H1 (cell line): ENCODE measurements around the gene PLXNB3. TPM values are rescaled to one million over a fixed set of nuclear protein-coding genes. Genes with fewer than 3 reads are reported as not detected.

Experiments
- E2F6 ChIP-seq: IDR thresholded peaks from 2 replicates; pipeline ENCODE4 v1.6.1; 2012; ENCODE audit warnings: inconsistent platforms
- EP300 ChIP-seq, 2 experiments: IDR thresholded peaks; 1 replicate in 1 of 2; 2 replicates in 1 of 2; pipeline ENCODE4 v1.6.1; 2011 to 2012; ENCODE audit warnings: low read depth in 2 of 2, low read length in 2 of 2, mild to moderate bottlenecking in 2 of 2, borderline replicate concordance in 1 of 2, inconsistent platforms in 1 of 2, moderate library complexity in 1 of 2
- PHF8 ChIP-seq: fragments of 200-600 bp; sonication (generic); conservative IDR thresholded peaks from 2 replicates; pipeline ENCODE4 v1.7.1; 2012; ENCODE audit warnings: low read depth, mild to moderate bottlenecking, inconsistent platforms, low read length, moderate library complexity
- SIN3A ChIP-seq, 2 experiments: IDR thresholded peaks in 1 of 2; conservative IDR thresholded peaks in 1 of 2; 2 replicates each; pipeline ENCODE4 v1.6.1; 2011 to 2012; ENCODE audit warnings: low read length in 2 of 2, improper control_type of control experiment in 1 of 2, low read depth in 1 of 2, mild to moderate bottlenecking in 1 of 2
- SRF ChIP-seq: IDR thresholded peaks from 2 replicates; pipeline ENCODE4 v1.6.1; 2011; ENCODE audit warnings: mild to moderate bottlenecking, low read depth, low read length, moderate library complexity
- TAF7 ChIP-seq: optimal IDR thresholded peaks from 2 replicates; pipeline ENCODE3; 2011; ENCODE audit warnings: low read depth, mild to moderate bottlenecking, inconsistent platforms, low read length, moderate library complexity, borderline replicate concordance
- ZNF274 ChIP-seq: IDR thresholded peaks from 2 replicates; pipeline ENCODE4 v1.7.0; 2012; ENCODE audit warnings: low read length, borderline replicate concordance; ENCODE audit errors: extremely low read depth
- polyA plus RNA-seq, 7 experiments: library from polyadenylated mRNA; depleted of rRNA in 3 of 7; stranded (reverse) in 5 of 7; unstranded in 2 of 7; fragments of >200 nt in 5 of 7; fragments of 200-250 nt in 2 of 7; gene quantifications; 1 replicate in 5 of 7; 2 replicates in 1 of 7; 4 replicates in 1 of 7; pipeline versions ENCODE4 v1.2.1 to v1.2.3, GENCODE V29; 2011 to 2013; ENCODE audit warnings: missing spikeins in 2 of 7, mixed read lengths in 2 of 7
- total RNA-seq: library from RNA; stranded (reverse); fragmentation: NEBNext Ultra II Directional; extraction: Animal tissue kit (Norgen Biotek cat#: 25700); gene quantifications from 2 replicates; pipeline ENCODE4 v1.2.1, GENCODE V29; 2021

Gene PLXNB3
- total and polyA plus RNA-seq, 2 of the 8 experiments (the other 6 are each of a cell fraction or from before 2014, with no cell fraction given): 1.2 to 2.7 TPM

- TF ChIP-seq SIN3A (conservative IDR thresholded peaks at IDR 0.05 in 1 of 2, IDR thresholded peaks at IDR 0.05 in 1 of 2; ENCODE audit: low read depth in 1 of 2, low read length in 2 of 2): no peak
- no peak for TF ChIP-seq EP300 (IDR thresholded peaks at IDR 0.05; ENCODE audit: borderline replicate concordance in 1 of 2, low read depth in 2 of 2, low read length in 2 of 2)
- no peak for TF ChIP-seq TAF7
- no peak for TF ChIP-seq SRF
- no peak for TF ChIP-seq PHF8
- TF ChIP-seq E2F6: no peak
- no peak for TF ChIP-seq ZNF274
Observed at GRCh38 chrX:153791104-153791852, 27.2 kb downstream of the PLXNB3 start (continued).
